ENCODE results near the gene PIAS3.

Gene PIAS3

GRCh38 chr1:145805057-145805456, 53.8 kb downstream of the PIAS3 start:
- no peak overlapping the region for H3K4me3 ChIP-seq (ENCODE audit: low read depth, low read length)
- TF ChIP-seq ZNF660 (tag by site-specific recombination; IDR thresholded peaks at IDR 0.05), result peak; percentile 32; the same call in 1 of the 2 replicates
- peak; percentile 65 for TF ChIP-seq ZNF629 (tag by site-specific recombination; IDR thresholded peaks at IDR 0.05)
- no peak for TF ChIP-seq ZNF596 (tag by site-specific recombination; IDR thresholded peaks at IDR 0.05)
- no peak for TF ChIP-seq ZNF146 (tag by site-specific recombination; IDR thresholded peaks at IDR 0.05)
- TF ChIP-seq ZNF366 (tag by site-specific recombination; conservative IDR thresholded peaks at IDR 0.05), result no peak
- no peak for TF ChIP-seq ZNF2 (tag by site-specific recombination; IDR thresholded peaks at IDR 0.05)
- no peak for TF ChIP-seq ZNF221 (tag by site-specific recombination; IDR thresholded peaks at IDR 0.05; ENCODE audit: borderline replicate concordance)
- no peak for TF ChIP-seq PATZ1 (tag by site-specific recombination; IDR thresholded peaks at IDR 0.05)
- TF ChIP-seq KLF8 (tag by site-specific recombination; IDR thresholded peaks at IDR 0.05), result no peak
- no peak for TF ChIP-seq HOXA7 (CRISPR knock-in tag; IDR thresholded peaks at IDR 0.05; ENCODE audit: borderline replicate concordance)
- TF ChIP-seq ZNF518A (tag by site-specific recombination; conservative IDR thresholded peaks at IDR 0.05; ENCODE audit: low read depth), result no peak
- TF ChIP-seq ZIC2 (tag by site-specific recombination; IDR thresholded peaks at IDR 0.05), result no peak
- TF ChIP-seq OSR2 (tag by site-specific recombination; IDR thresholded peaks at IDR 0.05), result peak; percentile 74
- no peak for TF ChIP-seq ZNF112 (tag by site-specific recombination; IDR thresholded peaks at IDR 0.05)
- TF ChIP-seq ZNF362 (tag by site-specific recombination; IDR thresholded peaks at IDR 0.05), result 0 out of 2 replicates have a peak, but pooled peaks have one; percentile 20
- TF ChIP-seq ZNF169 (tag by site-specific recombination; IDR thresholded peaks at IDR 0.05), result no peak
- no peak for TF ChIP-seq ZNF776 (tag by site-specific recombination; IDR thresholded peaks at IDR 0.05; ENCODE audit: borderline replicate concordance)
- TF ChIP-seq ZNF292 (tag by site-specific recombination; IDR thresholded peaks at IDR 0.05; ENCODE audit: borderline replicate concordance, low read depth), result no peak
- TF ChIP-seq ZNF558 (tag by site-specific recombination; IDR thresholded peaks at IDR 0.05), result no peak
- no peak for TF ChIP-seq GLI4 (tag by site-specific recombination; IDR thresholded peaks at IDR 0.05)
- no peak for TF ChIP-seq ZSCAN4 (tag by site-specific recombination; IDR thresholded peaks at IDR 0.05)
- TF ChIP-seq ZNF48 (tag by site-specific recombination; IDR thresholded peaks at IDR 0.05), result no peak
- no peak for TF ChIP-seq ZNF561 (tag by site-specific recombination; IDR thresholded peaks at IDR 0.05; ENCODE audit: borderline replicate concordance)
- no peak for TF ChIP-seq ZSCAN23 (tag by site-specific recombination; IDR thresholded peaks at IDR 0.05)
- TF ChIP-seq ZNF837 (tag by site-specific recombination; IDR thresholded peaks at IDR 0.05), result no peak
- TF ChIP-seq PRDM6 (tag by site-specific recombination; IDR thresholded peaks at IDR 0.05), result peak; percentile 54
- H3K4me1 ChIP-seq (ENCODE audit: control insufficient read depth, insufficient read depth, low read length), result peaks cover 15% of the 10 kb centered on the region
- no peaks in the 10 kb centered on the region for H3K9me3 ChIP-seq (ENCODE audit: control insufficient read depth, insufficient read depth, low read depth, low read length)
- no peaks in the 10 kb centered on the region for H3K36me3 ChIP-seq (ENCODE audit: control insufficient read depth in 2 of 2, insufficient read depth in 1 of 2, low read length in 2 of 2)
- ChIA-PET POLR2A (interaction anchor here (1.9 kb wide), 1 partner anchor 19 kb away, joined by 7 read pairs; the partner anchor contains the start of genes POLR3C and RNF115), CTCF (interaction anchor here (0.7 kb wide), 1 partner anchor 22 kb away, joined by 3 read pairs; no protein-coding TSS in a partner anchor)
- no peak overlapping the region for H3K27ac ChIP-seq (ENCODE audit: extremely low read depth, low read depth, low read length)

Data from HEK293 (cell line).